Measurements from ENCODE around the gene GOLGA6L6.
"Not testable (repeated sequence)": the region's sequence is repeated elsewhere in the genome, so short reads cannot be mapped to it uniquely, and the experiment has no call there.

GOLGA6L6 gene

GRCh38 chr15:20541700-20542099 lies at the start of gene GOLGA6L6:
Gene GOLGA6L6, minus strand, starts transcription at chr15:20541800. Its CDS starts 91 bp downstream, at chr15:20541709.
- DNase-seq (ENCODE audit: low read depth in 2 of 2): not testable (repeated sequence)

- DNase-seq (ENCODE audit: low read depth in 2 of 2): not testable (repeated sequence)
These were observed 48.5 kb upstream of the GOLGA6L6 start for GRCh38 chr15:20590069-20590468.

GRCh38 chr15:20586821-20587220 lies 45.2 kb upstream of the GOLGA6L6 start:
- not testable (repeated sequence) for DNase-seq (ENCODE audit: low read depth in 2 of 2)

GRCh38 chr15:20582726-20583115 lies 41.1 kb upstream of the GOLGA6L6 start:
- DNase-seq (ENCODE audit: low read depth in 2 of 2): not testable (repeated sequence)

- not testable (repeated sequence) for DNase-seq (ENCODE audit: low read depth in 2 of 2)
These were observed 40.6 kb upstream of the GOLGA6L6 start for GRCh38 chr15:20582109-20582725.

- not testable (repeated sequence) for DNase-seq (ENCODE audit: low read depth in 2 of 2)
These were observed 39.9 kb upstream of the GOLGA6L6 start for GRCh38 chr15:20581261-20582108.

GRCh38 chr15:20579662-20580061 lies 38.1 kb upstream of the GOLGA6L6 start:
- not testable (repeated sequence) for DNase-seq (ENCODE audit: low read depth in 2 of 2)

GRCh38 chr15:20551289-20551688 lies 9.7 kb upstream of the GOLGA6L6 start:
- DNase-seq (ENCODE audit: low read depth in 2 of 2): not testable (repeated sequence)

- not testable (repeated sequence) for DNase-seq (ENCODE audit: low read depth in 2 of 2)
These were observed 35.5 kb downstream of the GOLGA6L6 start for GRCh38 chr15:20505926-20506658.

- DNase-seq (ENCODE audit: low read depth in 2 of 2): not testable (repeated sequence)
These were observed 38.8 kb downstream of the GOLGA6L6 start for GRCh38 chr15:20502839-20503238.

GRCh38 chr15:20501512-20502222 lies 39.9 kb downstream of the GOLGA6L6 start:
- not testable (repeated sequence) for DNase-seq (ENCODE audit: low read depth in 2 of 2)

GRCh38 chr15:20497781-20498180 lies 43.8 kb downstream of the GOLGA6L6 start:
- not testable (repeated sequence) for DNase-seq (ENCODE audit: low read depth in 2 of 2)

- not testable (repeated sequence) for DNase-seq (ENCODE audit: low read depth in 2 of 2)
These were observed 48.6 kb downstream of the GOLGA6L6 start for GRCh38 chr15:20493035-20493434.

GRCh38 chr15:20492598-20492997 lies 49.0 kb downstream of the GOLGA6L6 start:
- not testable (repeated sequence) for DNase-seq (ENCODE audit: low read depth in 2 of 2)

- not testable (repeated sequence) for DNase-seq (ENCODE audit: low read depth in 2 of 2)
These were observed 52.3 kb downstream of the GOLGA6L6 start for GRCh38 chr15:20489320-20489719.

Measured in stimulated activated CD4-positive, alpha-beta T cell treated with anti-CD3 and anti-CD28 coated beads, Interleukin-1b, Interleukin-23, amount 100 ng/mL, for 1 hour (primary cell).